NCI-H1436 (cell line): ENCODE data around the gene MRPL24.

Experiments used
- DNase-seq: peaks from one replicate; lab custom pipeline; 2025; lab: John Stamatoyannopoulos, UW

The MRPL24 gene

DNA sequence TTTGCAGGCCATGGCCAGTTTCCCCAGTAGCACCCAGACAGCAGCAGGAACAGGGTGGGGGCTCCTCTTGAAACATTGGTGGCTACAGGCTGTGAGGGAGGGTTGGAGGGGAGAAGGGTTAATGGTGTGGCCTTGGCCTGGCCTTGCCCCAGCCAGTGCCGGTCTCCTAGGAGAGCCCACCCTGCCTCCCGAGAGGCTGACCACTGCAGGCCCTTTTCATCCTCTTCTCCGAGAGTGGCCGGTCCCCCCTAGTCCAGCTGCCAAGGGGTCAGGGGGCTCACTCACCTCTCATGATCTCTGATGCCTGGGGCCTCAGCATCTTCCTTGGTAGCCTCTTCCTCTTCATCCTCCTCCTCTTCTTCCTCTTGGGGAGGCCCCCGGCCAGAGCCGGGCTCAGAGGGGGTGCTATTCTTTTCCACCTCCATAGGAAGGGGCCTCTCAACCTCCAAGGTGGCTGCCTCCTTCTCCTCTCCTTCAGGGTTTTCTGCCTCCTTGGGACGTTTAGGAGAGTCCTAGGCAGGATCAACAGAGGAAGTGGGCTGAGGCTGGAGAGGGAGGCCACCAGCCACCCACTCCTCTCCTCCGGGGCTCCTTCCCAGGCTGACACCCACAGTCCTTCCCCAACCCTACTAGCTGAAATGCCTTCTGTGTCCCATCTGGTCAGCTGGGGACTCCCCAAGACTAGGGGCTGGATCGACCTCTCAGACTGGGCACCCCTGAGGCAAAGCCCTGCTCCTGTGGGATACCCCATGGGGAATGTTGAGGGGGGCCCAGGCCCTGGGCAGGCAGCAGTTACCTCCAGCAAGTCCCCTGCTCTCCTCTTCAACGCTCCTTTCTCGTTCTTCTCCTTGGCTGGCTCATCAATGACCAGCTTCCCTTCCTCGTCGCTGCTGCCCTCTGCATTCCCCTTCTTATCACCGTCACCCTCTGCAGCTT lies 2.7 kb upstream of the MRPL24 start:
- DNase-seq: no peak

GRCh38 chr1:156742801-156743200 lies 1.9 kb upstream of the MRPL24 start:
- DNase-seq: no peak

DNA sequence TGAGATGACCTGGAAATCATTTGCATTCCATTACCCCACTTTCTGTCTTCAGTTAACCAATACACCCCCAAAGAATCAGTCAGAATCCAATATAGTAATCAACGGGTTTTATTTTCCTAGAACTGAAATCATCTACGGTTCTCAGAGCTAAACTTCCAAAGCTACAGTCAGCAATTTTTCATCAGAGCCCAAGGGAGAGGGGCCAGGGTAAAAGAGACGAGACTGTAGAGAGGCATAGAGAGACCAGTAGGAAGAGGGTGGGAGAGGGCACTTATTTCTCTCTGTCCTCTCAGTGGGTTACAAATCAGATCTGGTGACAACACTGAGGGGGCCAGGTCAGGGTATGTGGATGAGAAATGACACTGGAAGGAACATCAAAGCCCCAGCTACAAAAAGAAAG lies 1.1 kb upstream of the MRPL24 start:
- DNase-seq: no peak

DNA sequence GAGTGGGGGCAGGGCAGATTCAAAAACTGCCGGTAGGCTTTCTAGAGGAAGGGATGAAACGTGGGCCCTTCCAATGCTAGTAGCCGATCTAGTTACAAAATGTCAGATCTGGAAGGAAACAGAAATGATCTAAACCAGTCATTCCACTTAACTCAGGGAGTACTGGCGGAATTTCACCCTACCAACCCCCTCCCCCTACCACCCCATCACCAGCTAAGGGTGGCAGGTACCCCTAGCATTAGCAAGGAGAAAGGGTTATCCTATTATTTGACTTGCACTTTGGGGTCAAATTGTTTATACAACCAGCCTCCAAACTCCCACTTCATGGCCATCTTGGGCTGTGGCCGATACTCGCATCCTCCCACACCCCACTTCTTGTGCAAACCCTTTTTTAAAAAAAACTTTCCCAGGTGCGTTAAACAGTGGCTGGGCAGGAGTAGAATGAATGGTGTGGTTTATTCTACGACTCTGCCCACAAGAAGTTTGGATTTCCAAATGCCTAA lies 644 bp upstream of the MRPL24 start:
- no peak for DNase-seq

- no peak for DNase-seq
Observed at GRCh38 chr1:156740237-156740740, 599 bp downstream of the MRPL24 start.

DNA sequence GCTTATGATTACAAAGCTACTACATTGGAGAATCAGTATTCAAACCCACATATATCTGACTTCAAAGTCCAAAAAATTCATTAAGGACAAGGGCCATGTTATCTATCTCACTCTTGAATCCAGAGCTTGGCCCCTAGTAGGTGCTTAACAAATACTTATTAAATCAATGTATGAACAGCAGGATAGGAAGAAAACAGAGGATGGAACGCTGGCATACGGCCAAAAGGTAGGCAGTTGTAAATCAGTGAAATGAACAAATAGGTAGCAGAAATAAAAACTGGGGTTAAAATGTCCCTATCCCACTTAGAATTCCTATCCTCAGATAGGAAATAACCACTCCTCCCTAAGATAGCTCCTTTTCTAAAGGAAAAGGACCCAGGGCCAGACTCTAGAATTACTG lies 2.0 kb downstream of the MRPL24 start:
- no peak for DNase-seq

DNA sequence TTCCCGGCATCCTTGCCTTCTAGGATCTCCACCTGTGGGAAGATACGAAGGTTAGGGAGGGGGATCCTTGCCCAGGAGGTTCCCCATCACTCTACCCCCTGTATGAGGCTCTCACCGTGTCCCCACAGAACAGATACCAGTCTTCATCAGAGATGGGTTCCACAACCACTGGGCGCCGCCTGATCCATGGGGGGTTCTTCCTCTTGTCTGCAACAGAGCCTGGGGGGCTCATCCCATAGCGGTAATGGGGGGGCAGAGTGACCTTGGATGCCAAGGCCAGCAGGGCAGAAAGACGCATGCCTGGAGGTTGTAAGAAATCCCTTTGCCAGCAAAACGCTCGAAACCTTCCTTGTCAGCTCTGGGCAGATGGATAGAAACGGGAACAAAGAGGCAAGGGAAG lies 2.5 kb downstream of the MRPL24 start:
- no peak for DNase-seq

- no peak for DNase-seq
Observed at GRCh38 chr1:156733989-156734584, 6.8 kb downstream of the MRPL24 start.

DNA sequence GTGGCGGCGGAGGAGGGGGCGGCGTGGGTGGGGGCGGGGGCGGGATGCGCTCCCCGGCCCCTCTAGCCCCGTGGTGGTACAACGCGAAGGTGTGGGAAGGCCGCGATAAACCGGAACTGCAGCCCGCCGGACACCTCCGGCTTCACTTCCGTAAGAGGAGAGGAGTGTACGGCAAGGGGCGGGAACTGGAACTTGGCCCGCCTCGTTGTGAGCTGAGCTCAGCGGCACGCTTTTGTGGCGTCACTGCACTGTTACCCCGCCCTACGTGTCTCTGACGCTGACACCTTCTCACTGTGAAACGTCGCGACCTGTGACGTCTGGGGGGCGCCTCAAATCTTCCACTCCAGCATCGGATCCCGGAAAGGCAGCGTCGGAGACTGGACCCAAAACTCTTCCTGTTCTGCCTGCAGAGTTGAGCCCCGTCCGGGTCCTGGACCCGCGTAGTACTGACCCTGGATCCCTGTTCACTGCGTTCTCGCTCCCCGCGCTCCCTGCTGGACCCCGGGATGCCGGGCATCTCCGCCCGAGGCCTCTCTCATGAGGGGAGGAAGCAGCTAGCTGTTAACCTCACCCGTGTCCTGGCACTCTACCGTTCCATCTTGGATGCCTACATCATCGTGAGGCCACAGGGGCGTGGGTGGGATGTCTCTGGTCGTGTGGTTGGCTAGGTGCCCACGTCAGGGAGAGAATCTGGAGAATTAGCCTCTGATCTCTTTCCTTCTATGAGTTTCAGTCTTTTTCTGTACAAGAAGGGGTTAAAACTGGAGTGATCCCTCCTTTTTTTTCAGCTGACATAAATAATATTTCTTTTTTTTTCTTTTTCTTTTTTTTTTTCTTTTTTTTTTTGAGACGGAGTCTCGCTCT lies 12.1 kb downstream of the MRPL24 start, which contains the start of gene ISG20L2:
Gene ISG20L2, minus strand, starts transcription at position 168 of the 864 bp plus-strand sequence. CDS start 1,114 bp downstream, outside the sequence.
- peak; percentile 96 for DNase-seq

DNA sequence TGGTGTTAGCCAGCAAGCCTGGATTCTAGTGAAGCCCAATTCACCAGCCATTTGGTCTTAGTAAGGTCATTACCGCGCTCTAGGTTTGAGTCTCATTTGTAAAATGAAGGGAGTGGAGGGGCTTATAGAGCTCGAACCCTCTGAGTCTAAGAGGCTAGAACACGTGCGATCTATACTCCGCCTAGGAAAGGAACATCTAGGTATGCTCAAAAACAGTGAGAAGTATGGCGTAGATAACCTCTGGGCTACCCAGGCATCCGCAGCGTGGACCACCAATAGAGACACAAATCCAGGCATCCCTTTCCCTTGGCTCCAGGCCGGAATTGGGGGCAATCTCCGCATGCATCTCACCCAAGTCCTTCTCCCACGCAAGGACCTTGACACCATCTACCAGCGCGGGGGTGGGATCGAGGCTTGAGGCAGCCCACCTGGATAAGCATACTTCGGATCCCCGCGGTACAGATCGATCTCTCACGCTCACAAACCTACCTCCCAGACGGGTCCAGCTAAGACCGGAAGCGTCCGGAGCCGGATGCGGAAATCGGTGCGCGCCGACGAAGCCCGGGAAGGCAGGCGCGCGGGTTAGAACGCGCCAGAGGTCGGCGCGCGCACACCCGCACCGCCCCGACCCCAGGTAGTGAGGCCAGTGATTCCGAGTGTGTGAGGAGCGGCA lies 12.8 kb downstream of the MRPL24 start, which contains the start of gene METTL25B:
Gene METTL25B, plus strand, starts transcription at position 544 of the 673 bp plus-strand sequence. CDS start 636 bp downstream, outside the sequence.
- DNase-seq: peak; percentile 81

DNA sequence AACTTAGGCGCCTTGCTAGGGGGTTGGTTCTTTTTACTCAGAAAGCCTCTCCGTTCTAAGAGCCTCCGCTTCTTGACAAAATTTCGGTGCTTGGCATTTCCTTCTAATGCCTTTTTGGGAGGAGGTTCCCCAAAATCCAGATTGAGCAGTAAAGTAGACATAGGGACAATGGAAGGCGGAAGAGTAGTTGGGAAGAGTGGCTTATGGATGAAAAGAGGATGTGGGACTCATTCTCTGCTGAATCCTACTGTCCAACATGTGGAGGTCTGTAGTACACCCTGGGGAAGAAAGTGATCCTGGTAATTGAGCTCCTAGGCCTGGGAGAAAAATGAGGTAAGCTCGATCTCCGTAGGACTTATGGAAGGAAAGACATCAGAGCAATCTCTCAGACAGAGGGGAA lies 13.4 kb downstream of the MRPL24 start:
- DNase-seq: no peak

DNA sequence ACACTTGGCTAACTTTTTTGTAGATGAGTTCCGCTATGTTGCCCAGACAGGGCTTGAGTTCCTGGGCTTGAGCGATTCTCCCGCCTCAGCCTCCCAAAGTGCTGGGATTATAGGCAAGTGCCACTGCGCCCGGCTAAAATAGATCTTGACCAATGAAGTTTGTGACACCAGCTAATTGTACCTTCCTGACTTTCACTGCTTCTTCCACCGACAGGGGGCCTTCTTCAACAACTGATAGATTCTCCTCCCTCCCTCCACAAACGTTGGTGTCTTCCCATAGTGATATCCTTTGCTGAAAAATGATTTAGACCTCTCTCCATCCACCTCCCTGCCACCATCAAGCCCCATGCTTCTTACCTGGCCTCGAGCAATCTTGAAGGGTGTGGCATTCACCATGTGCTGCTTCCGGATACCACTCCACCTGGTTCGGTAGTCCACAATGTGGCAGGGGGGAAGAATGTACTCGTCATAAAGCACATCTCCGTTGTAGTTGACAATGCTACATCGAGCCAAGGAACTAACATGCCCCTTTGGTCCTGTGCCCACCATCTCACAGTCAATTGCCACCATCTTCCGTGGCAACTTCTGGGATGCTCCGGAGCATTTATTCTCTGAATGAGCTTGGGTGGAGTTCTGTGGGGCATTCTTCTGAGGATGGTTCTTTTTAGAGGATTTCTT lies 14.2 kb downstream of the MRPL24 start:
- DNase-seq: peak; percentile 26

GRCh38 chr1:156725683-156726280 lies 15.1 kb downstream of the MRPL24 start:
- DNase-seq: peak; percentile 58

GRCh38 chr1:156721535-156721934 lies 19.4 kb downstream of the MRPL24 start:
- no peak for DNase-seq

GRCh38 chr1:156721131-156721530 lies 19.8 kb downstream of the MRPL24 start:
- no peak for DNase-seq

GRCh38 chr1:156717351-156717750 lies 23.5 kb downstream of the MRPL24 start:
- DNase-seq: no peak

DNA sequence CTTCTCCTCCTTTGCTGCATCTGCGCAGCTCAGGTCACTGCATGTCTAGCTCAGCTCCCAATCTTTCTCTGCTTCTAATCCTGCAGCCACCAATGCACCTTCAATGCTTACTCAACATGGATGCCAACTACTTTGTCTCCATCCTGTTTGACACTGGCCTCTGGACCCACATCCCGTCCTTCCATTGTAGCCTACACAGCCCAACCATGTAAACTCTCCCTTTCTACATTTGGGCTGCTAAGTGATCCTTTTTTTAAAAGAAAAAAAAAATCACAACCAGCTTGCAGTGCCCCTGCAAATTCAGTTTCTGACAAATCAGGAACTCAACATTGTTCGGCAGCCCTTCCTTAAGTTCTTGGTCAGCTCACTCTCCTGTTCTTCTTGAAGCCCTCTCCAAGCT lies 26.1 kb downstream of the MRPL24 start:
- no peak for DNase-seq

DNA sequence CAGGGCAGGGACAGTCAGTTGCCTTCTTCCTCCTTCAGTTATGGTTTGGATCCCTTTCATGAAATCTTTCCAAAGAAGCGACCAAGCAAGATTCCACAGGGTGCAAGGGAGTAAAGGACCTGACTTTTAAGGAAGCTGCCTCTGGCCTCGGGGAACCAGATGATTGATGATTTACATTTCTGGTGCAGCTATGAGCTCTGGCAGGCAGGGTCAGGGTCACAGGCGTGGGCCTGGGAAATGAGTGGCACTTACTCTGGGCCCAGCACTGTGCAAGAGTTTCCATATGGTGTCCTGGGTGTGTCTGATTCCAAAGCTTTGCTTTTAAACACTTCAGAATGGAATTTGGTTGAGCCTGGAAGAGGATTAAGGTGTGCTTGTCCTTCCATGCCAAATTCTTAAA lies 28.3 kb downstream of the MRPL24 start:
- no peak for DNase-seq

DNA sequence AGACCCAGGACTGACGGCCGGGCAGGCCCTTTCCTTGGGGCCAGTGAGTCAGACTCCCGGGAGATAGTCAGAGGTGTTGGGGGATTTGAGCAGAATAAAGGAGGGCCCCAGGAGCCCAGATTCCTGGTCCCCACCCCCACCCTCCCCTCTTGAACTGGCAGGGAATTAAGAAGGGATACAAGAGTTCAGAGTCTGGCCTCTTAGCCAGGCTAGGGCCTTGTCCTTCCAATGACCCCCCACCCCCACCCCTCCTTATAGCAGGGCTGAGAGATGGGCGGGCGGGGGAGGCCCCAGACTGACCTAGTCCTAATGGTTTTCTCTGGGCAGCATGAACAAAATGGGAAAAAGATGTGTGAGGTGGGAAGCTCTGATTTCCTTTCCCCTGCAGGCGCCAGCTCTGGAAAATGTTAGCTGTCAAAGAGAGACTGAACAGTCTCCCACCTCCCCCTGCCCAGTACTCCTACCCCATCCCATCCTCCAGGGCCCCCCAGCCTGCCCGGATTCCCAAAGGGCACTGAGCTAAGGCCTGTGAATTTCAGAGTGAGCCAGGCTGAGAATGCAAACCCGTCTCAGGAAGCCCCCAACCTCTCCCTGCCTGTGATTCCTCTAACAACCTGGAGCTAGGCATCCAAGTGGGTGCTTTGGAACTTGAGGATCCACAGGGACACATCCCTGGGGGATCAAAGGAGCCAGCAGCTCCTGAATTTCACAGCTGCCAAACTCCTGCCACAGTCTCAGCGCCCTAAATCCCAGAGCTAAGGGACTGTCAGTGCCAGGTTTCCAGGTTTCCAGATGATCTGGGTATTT lies 29.7 kb downstream of the MRPL24 start:
- no peak for DNase-seq
